GM18870 (cell line): ENCODE data around the gene EEF1E1.
A peak's percentile ranks its signal among the peaks of the same experiment; 100 is the strongest.

ENCODE experiments used
- ATAC-seq: cut with Tn5 transposase; IDR thresholded peaks from one replicate; pipeline ENCODE4 v1.9.1; 2021; ENCODE audit warnings: moderate library complexity; ENCODE audit not compliant: unreplicated experiment

EEF1E1 gene

GRCh38 chr6:8102122-8102958 lies at the start of gene EEF1E1:
Gene EEF1E1 (minus strand): TSS chr6:8102548. CDS start chr6:8102521, 27 bp downstream.
- ATAC-seq: peak; percentile 99

GRCh38 chr6:8149350-8149749 lies 47.0 kb upstream of the EEF1E1 start:
- no peak for ATAC-seq

- no peak for ATAC-seq
Measured at GRCh38 chr6:8143945-8144344, 41.6 kb upstream of the EEF1E1 start.

- ATAC-seq: no peak
Measured at GRCh38 chr6:8139451-8139850, 37.1 kb upstream of the EEF1E1 start.

GRCh38 chr6:8137529-8137939 lies 35.2 kb upstream of the EEF1E1 start:
- ATAC-seq: no peak

GRCh38 chr6:8135276-8135675 lies 32.9 kb upstream of the EEF1E1 start:
- no peak for ATAC-seq

GRCh38 chr6:8132130-8132529 lies 29.8 kb upstream of the EEF1E1 start:
- ATAC-seq: no peak

- ATAC-seq: no peak
Measured at GRCh38 chr6:8131265-8131897, 29.0 kb upstream of the EEF1E1 start.

- ATAC-seq: no peak
Measured at GRCh38 chr6:8130399-8130798, 28.1 kb upstream of the EEF1E1 start.

GRCh38 chr6:8123236-8123635 lies 20.9 kb upstream of the EEF1E1 start:
- ATAC-seq: no peak

- no peak for ATAC-seq
Measured at GRCh38 chr6:8114956-8115355, 12.6 kb upstream of the EEF1E1 start.

GRCh38 chr6:8113131-8113654 lies 10.8 kb upstream of the EEF1E1 start:
- no peak for ATAC-seq

GRCh38 chr6:8110725-8111124 lies 8.4 kb upstream of the EEF1E1 start:
- ATAC-seq: no peak

- ATAC-seq: peak; percentile 83
Measured at GRCh38 chr6:8110117-8110721, 7.9 kb upstream of the EEF1E1 start.

- no peak for ATAC-seq
Measured at GRCh38 chr6:8108759-8109539, 6.6 kb upstream of the EEF1E1 start.

GRCh38 chr6:8108031-8108660 lies 5.8 kb upstream of the EEF1E1 start:
- ATAC-seq: no peak

- no peak for ATAC-seq
Measured at GRCh38 chr6:8105791-8106190, 3.4 kb upstream of the EEF1E1 start.

- no peak for ATAC-seq
Measured at GRCh38 chr6:8103726-8104125, 1.4 kb upstream of the EEF1E1 start.

GRCh38 chr6:8100159-8100854 lies 2.0 kb downstream of the EEF1E1 start:
- ATAC-seq: no peak

GRCh38 chr6:8090650-8091049 lies 11.7 kb downstream of the EEF1E1 start:
- no peak for ATAC-seq
